ENCODE data around the gene OTOP2.
"Not testable (repeated sequence)": the region's sequence is repeated elsewhere in the genome, so short reads cannot be mapped to it uniquely, and the experiment has no call there.

The OTOP2 gene

GRCh38 chr17:74977802-74978201 is 53.7 kb downstream of the OTOP2 start:
- DNase-seq, result no peak

GRCh38 chr17:74978240-74978639 is 54.2 kb downstream of the OTOP2 start:
- DNase-seq, result no peak

DNA sequence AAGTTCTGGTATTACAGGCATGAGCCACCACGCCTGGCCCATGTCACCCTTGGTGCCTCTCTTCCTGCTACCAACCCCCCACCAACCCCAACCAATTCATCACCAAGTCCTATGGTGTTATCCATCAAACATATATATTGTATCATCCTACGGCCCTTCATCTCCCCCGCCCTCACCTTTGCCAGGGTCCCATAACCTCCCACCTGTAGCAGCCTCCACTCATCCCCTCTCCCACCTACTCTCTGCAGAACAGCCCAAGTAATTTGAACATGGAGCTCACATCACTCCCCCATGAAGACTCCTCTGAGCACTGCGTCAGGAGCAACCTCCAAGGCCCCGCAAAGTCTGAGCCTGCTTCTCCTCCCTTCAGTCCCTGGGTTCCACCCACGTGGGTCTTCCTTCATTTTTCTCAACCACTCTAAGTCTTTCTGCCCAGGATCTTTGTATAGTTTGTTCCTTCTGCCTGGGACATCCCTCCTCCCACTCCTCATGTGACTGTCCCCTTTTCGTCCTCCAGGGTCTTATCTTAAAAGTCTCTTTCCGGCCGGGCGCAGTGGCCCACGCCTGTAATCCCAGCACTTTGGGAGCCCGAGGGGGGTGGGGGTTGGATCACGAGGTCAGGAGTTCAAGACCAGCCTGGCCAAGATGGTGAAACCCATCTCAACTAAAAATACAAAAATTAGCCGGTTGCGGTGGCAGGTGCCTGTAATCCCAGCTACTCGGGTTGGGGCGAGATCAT is 55.5 kb downstream of the OTOP2 start:
- DNase-seq, result no peak

DNA sequence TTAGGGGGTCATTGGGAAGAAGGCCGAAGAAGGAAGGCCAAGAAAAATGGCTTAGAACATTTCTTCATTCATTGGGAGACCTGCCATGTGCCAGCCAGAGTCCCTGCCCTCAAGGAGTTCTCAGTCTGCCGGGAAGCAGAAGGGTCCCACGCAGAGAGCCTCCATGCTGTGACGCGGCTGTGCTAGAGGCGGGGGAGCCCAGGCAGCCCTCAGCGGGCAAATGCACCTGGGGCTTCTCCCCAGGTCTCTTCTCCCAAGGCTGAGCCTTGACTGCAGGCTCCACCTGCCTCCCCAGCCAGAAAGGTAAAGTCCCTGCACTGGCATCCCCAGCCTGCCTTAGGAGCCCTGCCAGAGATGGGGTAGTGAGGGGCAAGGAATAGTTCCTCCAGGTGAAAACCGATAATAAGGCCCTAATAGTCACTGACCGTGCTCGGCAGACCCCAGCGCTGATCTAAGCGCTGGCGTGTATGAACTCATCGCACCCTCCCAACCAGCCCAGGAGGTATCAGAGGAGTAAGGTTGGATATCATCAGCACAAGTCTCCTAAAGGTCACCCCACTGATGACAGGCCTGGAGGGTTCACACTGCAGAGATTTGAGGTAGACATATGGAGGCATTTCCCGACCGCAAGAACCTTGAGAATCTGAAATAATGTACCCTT is 57.4 kb downstream of the OTOP2 start:
- DNase-seq, result no peak

DNA sequence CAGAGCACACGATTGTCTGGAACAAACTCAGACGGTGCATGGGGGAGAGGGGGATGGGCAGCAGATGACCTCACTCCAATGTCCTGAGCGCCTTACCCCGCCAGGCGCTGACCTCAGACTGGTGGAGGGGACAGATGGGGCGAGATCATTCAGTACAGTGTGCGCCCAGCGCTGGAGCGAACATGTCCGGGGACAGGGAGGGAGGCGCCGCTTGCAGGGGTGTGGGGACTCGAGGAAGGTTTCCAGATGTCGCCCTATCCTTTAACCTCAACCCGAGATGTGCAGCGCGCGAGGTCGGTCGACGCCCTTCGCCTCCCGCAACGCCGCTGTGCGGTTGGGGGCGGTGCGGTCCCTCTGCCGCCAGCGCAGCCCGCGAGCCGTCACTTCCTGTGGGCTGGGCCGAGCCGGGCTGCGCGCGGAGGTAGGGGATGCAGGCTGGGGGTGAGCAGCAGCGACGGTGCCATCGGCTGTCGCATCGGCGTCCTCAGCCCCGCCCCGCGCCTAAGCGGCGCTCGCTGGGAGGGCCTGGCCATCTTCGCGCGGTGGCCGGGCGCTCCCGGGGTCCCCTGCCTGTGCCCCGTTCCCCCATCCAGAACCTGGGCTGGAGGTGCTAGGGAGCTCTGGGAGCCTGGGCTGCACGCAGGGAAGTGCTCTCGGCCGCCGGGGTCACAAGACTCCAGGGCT is 58.0 kb downstream of the OTOP2 start:
- DNase-seq, result peak; percentile 32

- DNase-seq, result not testable (repeated sequence)
Observed at GRCh38 chr17:74982663-74983313, 58.7 kb downstream of the OTOP2 start.

All from GDM1 (cell line).